Measurements from ENCODE around the gene UPB1.

- TF ChIP-seq POLR2A (IDR thresholded peaks at IDR 0.05) (no peak), CTCF (IDR thresholded peaks at IDR 0.05) (no peak)
Measured at GRCh38 chr22:24519496-24519895, 24.4 kb downstream of the UPB1 start.

Measured in Peyer's patch (tissue), 4 donors.